ENCODE measurements around the gene ANTXR1. TPM values are rescaled to one million over a fixed set of nuclear protein-coding genes. Genes with fewer than 3 reads are reported as not detected.

The ANTXR1 gene
- total and polyA plus RNA-seq, 2 experiments from 2014 or later: 24.0 to 36.0 TPM

DNA sequence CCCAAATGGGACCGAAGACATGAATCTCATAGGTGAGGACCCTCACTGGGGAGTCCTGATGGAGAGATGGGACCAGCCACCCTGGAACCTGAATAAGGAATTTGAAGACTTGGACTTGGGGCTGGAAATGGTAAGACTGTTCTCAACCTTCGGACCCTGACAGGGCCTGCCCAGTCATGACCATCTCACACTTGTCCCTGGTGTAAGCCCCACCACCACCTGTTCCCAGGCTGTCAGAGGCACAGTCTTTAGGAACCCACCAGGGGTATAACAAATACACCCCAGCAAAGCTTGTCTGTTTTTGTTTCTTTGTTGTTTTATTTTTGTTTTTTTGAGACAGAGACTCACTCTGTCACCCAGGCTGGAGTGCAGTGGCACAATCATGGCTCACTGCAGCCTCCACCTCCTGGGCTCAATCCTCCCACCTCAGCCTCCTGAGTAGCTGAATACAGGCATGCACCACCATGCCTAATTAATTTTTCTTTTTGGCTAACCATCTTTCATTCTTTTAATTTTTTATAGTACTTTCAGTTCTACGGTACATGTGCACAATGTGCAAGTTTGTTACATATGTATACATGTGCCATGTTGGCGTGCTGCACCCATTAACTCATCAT is 267.9 kb downstream of the ANTXR1 start:
- DNase-seq (ENCODE audit: low read depth in 1 of 2, low spot score in 1 of 2): no peak
- H3K4me1 ChIP-seq (ENCODE audit: low read depth): no peaks in the 10 kb centered on the region
- H3K4me3 ChIP-seq: no peak overlapping the region
- TF ChIP-seq, protein P1, sequence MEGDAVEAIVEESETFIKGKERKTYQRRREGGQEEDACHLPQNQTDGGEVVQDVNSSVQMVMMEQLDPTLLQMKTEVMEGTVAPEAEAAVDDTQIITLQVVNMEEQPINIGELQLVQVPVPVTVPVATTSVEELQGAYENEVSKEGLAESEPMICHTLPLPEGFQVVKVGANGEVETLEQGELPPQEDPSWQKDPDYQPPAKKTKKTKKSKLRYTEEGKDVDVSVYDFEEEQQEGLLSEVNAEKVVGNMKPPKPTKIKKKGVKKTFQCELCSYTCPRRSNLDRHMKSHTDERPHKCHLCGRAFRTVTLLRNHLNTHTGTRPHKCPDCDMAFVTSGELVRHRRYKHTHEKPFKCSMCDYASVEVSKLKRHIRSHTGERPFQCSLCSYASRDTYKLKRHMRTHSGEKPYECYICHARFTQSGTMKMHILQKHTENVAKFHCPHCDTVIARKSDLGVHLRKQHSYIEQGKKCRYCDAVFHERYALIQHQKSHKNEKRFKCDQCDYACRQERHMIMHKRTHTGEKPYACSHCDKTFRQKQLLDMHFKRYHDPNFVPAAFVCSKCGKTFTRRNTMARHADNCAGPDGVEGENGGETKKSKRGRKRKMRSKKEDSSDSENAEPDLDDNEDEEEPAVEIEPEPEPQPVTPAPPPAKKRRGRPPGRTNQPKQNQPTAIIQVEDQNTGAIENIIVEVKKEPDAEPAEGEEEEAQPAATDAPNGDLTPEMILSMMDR (IDR thresholded peaks at IDR 0.05; ENCODE audit: low read depth, low read length): no peak
- no peak overlapping the region for H3K27ac ChIP-seq
- H3K27me3 ChIP-seq: no peaks in the 10 kb centered on the region
- no peaks in the 10 kb centered on the region for H3K36me3 ChIP-seq
- H3K9me3 ChIP-seq (ENCODE audit: low read depth): no peaks in the 10 kb centered on the region

DNA sequence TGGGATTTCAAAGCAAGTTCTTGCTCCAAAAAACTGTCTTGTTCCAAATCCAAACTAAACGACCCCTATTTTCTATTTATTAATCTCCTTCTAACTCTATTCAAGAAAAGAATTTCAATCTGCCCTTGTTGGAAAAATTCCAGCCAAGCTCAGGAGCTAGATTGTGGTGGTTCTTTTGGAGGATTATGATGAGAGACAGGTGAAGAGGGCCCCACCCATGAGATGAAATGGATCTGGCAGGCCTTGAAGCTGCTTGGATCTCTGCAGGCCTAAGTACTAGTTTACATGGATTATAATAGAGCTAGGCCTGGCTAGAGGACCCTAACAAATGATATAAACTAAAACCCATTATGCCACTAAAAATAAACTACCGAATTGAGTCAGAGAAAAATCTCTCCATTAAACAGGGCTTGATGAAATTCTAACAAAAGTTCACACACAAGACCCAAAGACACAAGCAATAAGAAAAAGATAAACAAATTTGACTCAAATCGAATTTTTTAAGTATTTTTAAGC is 272.5 kb downstream of the ANTXR1 start:
- TF ChIP-seq, protein P1 (IDR thresholded peaks at IDR 0.05; ENCODE audit: low read depth, low read length): no peak
- no peak overlapping the region for H3K4me3 ChIP-seq

DNA sequence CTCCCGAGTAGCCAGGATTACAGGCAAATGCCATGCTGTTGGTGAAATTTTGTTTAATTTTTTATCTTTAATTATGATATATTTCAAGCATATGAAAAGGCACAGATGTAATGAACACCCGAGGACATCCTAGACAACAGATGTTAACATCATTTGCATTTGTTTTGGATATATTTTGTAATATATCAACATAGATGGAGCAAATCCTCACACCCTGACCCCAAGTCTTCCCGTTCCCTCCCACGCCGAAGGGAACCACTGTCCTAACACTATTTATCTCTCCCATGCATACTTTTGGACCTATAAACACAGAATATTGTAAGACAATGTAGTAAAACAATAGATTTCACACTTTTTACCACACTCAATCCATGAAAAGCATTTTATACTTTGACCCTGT is 274.6 kb downstream of the ANTXR1 start:
- no peaks in the 10 kb centered on the region for H3K9me3 ChIP-seq (ENCODE audit: low read depth)
- H3K36me3 ChIP-seq: no peaks in the 10 kb centered on the region
- no peak overlapping the region for H3K4me3 ChIP-seq
- no peak overlapping the region for H3K27ac ChIP-seq
- no peaks in the 10 kb centered on the region for H3K4me1 ChIP-seq (ENCODE audit: low read depth)
- TF ChIP-seq, protein P1 (IDR thresholded peaks at IDR 0.05; ENCODE audit: low read depth, low read length): no peak
- DNase-seq (ENCODE audit: low read depth in 1 of 2, low spot score in 1 of 2): no peak
- no peaks in the 10 kb centered on the region for H3K27me3 ChIP-seq

More for the DNA sequence above, 272.5 kb downstream of the ANTXR1 start:
- Histone ChIP-seq H3K9me3 (ENCODE audit: low read depth) (no peaks in the 10 kb centered on the region), H3K27ac (no peak overlapping the region), H3K27me3 (no peaks in the 10 kb centered on the region), H3K36me3 (no peaks in the 10 kb centered on the region), H3K4me1 (ENCODE audit: low read depth) (no peaks in the 10 kb centered on the region)
- no peak for DNase-seq (ENCODE audit: low read depth in 1 of 2, low spot score in 1 of 2)

DNA sequence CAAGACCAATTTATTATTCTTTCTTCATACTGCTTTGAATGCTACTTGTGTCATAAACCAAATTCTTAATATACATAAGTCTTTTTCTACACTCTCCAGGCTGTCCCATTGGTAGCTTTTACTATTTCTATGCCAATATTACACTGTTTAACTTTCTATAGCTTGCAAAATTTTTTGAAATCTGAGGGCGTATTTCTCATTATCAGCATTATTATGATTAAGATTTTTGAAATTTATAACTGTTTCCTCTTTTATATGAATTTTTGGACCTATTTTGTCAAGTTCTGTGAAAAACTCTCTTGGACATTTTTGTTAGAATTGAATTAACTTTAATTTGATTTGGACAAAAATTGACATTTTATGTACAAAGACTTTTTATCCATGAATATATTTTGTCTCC is 275.4 kb downstream of the ANTXR1 start:
- Histone ChIP-seq H3K36me3 (no peaks in the 10 kb centered on the region), H3K9me3 (ENCODE audit: low read depth) (no peaks in the 10 kb centered on the region), H3K4me3 (no peak overlapping the region), H3K27ac (no peak overlapping the region), H3K27me3 (no peaks in the 10 kb centered on the region), H3K4me1 (ENCODE audit: low read depth) (no peaks in the 10 kb centered on the region)
- TF ChIP-seq, protein P1 (IDR thresholded peaks at IDR 0.05; ENCODE audit: low read depth, low read length): no peak
- DNase-seq (ENCODE audit: low read depth in 1 of 2, low spot score in 1 of 2): no peak

DNA sequence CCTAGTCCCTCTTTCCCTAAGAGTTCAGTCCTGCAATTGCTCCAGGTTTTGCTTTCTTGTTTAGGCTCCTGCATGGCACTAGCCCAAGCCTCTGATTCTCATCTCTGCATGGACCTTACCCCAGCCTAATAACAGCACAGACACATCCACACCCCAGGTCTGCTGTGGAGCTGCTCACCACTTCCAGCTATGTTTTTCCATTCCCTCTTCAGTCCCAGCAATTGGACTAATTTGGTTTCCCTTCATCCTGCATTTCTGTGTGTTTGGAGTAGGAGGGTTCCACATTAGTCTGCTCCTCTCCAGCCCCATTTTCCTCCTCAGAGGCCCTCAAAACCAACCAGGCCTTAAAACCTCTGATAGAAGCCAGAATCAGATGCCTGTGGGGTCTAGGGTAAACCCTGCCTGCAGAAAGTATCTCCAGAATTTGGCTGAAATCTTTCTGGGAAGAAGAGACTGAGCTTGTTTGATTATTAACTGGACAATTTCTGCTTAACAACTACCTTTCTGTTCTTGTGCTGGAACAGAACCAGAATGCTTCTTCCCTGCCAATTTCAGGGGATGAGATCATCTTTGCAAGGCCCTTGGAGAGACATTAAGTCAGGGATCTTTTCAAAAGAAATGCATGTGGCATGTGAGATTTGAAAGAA is 278.1 kb downstream of the ANTXR1 start:
- H3K9me3 ChIP-seq (ENCODE audit: low read depth): no peaks in the 10 kb centered on the region
- DNase-seq (ENCODE audit: low read depth in 1 of 2, low spot score in 1 of 2): peak in 1 of 2 donors; percentile 74
- no peaks in the 10 kb centered on the region for H3K27me3 ChIP-seq
- no peaks in the 10 kb centered on the region for H3K36me3 ChIP-seq
- H3K4me3 ChIP-seq: no peak overlapping the region
- no peaks in the 10 kb centered on the region for H3K4me1 ChIP-seq (ENCODE audit: low read depth)
- TF ChIP-seq, protein P1 (IDR thresholded peaks at IDR 0.05; ENCODE audit: low read depth, low read length): no peak
- H3K27ac ChIP-seq: no peak overlapping the region
